ENCODE results near the gene SLC25A21. TPM values are rescaled to one million over a fixed set of nuclear protein-coding genes. Genes with fewer than 3 reads are reported as not detected.

SLC25A21 gene
- total and polyA plus RNA-seq, 2 of the 13 experiments (the other 11 are each of a cell fraction or from before 2014, with no cell fraction given): 1.9 to 2.9 TPM

GRCh38 chr14:36647824-36648753, 524.3 kb downstream of the SLC25A21 start (continued):
- TF ChIP-seq SALL2 (CRISPR knock-in tag; IDR thresholded peaks at IDR 0.05) (peak; percentile 70; the same call in 1 of the 2 replicates), FOXO4 (CRISPR knock-in tag; conservative IDR thresholded peaks at IDR 0.05) (no peak), CENPBD1 (CRISPR knock-in tag; IDR thresholded peaks at IDR 0.05; ENCODE audit: borderline replicate concordance, low read depth) (no peak), SPEN (CRISPR knock-in tag; IDR thresholded peaks at IDR 0.05; ENCODE audit: low read depth) (peak; percentile 35; the same call in 1 of the 2 replicates), PITX1 (CRISPR knock-in tag; IDR thresholded peaks at IDR 0.05) (no peak), FOXA3 (CRISPR knock-in tag; IDR thresholded peaks at IDR 0.05) (no peak), ZNF558 (CRISPR knock-in tag; IDR thresholded peaks at IDR 0.05; ENCODE audit: borderline replicate concordance) (peak; percentile 83), GMEB1 (CRISPR knock-in tag; IDR thresholded peaks at IDR 0.05; ENCODE audit: borderline replicate concordance) (0 out of 2 replicates have a peak, but pooled peaks have one; percentile 53), NFKBIZ (CRISPR knock-in tag; IDR thresholded peaks at IDR 0.05) (no peak), MXD3 (CRISPR knock-in tag; IDR thresholded peaks at IDR 0.05) (peak; percentile 37; the same call in 1 of the 2 replicates)
